AG04450 (cell line): ENCODE measurements around the gene TMEM33. TPM values are rescaled to one million over a fixed set of nuclear protein-coding genes. Genes with fewer than 3 reads are reported as not detected.

Source experiments
- CTCF ChIA-PET: fragments of 300-600, 350-600 bp; formaldehyde crosslinking; extraction: SDS; loops from one replicate; lab custom pipeline; 2022; ENCODE audit warnings: antibody characterized with exemption, inconsistent platforms; lab: Charles Lee
- POLR2A ChIA-PET: fragments of 350-600 bp; formaldehyde crosslinking; extraction: SDS; loops from one replicate; lab custom pipeline; 2021; ENCODE audit warnings: antibody characterized with exemption, inconsistent platforms; lab: Yijun Ruan, JAX
- DNase-seq: peaks from one replicate; pipeline ENCODE4 v3.0.0-alpha.2; 2011; ENCODE audit warnings: low read depth, low spot score
- H3K27ac ChIP-seq: one replicate; pipeline ENCODE4 v1.5.1; 2012; ENCODE audit warnings: low read depth, low read length, control low read depth
- H3K27me3 ChIP-seq: one replicate; pipeline ENCODE4 v1.6.0; 2012; ENCODE audit warnings: low read length; ENCODE audit not compliant: control insufficient read depth, insufficient read depth
- H3K4me3 ChIP-seq: 2 replicates; pipeline ENCODE4 v1.5.1; 2011; ENCODE audit warnings: mild to moderate bottlenecking, low read depth, low read length, control low read depth
- H3K9me3 ChIP-seq: 2 replicates; pipeline ENCODE4 v1.5.1; 2012; ENCODE audit warnings: low read length; ENCODE audit not compliant: control insufficient read depth, insufficient read depth
- polyA plus RNA-seq: library from polyadenylated mRNA; depleted of rRNA; stranded (reverse); fragments of >200 nt; gene quantifications from 2 replicates; pipeline ENCODE4 v1.2.3, GENCODE V29; 2011
- TF ChIP-seq, protein P1 (sequence below): IDR thresholded peaks from 2 replicates; pipeline ENCODE4 v1.5.1; 2011; ENCODE audit warnings: low read depth, low read length, control low read depth, inconsistent platforms

TMEM33 gene
- polyA plus RNA-seq, 1 experiment, result 53.6 TPM

DNA sequence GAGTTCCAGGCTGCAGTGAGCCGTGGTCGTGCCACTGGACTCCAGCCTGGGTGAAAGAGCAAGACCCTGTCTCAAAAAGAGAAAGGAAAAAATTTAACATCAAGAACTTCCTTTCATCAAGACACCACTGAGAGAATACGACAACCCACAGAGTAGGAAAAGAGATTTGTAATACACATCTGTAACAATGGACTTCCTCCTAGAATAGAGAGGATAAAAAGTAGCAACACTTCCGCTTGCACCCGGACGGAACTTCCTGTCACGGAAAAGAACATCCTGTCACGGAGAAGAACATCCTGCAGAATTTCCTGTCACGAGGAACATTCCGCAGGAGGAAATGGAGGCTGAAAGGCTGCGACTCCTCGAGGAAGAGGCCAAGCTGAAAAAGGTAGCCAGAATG is 46.2 kb downstream of the TMEM33 start, which contains the start of gene DCAF4L1:
DCAF4L1 (plus strand) TSS at position 301 of the 400 bp plus-strand sequence; CDS start at position 338, 37 bp downstream.
- Histone ChIP-seq H3K4me3 (no peak within 1 kb of the TSS), H3K27ac (no peak within 1 kb of the TSS), H3K9me3 (no peaks in the 10 kb centered on the region; the same call in 1 of the 2 replicates), H3K27me3 (no peaks in the 10 kb centered on the region)
- DNase-seq, result no peak
- TF ChIP-seq, protein P1, sequence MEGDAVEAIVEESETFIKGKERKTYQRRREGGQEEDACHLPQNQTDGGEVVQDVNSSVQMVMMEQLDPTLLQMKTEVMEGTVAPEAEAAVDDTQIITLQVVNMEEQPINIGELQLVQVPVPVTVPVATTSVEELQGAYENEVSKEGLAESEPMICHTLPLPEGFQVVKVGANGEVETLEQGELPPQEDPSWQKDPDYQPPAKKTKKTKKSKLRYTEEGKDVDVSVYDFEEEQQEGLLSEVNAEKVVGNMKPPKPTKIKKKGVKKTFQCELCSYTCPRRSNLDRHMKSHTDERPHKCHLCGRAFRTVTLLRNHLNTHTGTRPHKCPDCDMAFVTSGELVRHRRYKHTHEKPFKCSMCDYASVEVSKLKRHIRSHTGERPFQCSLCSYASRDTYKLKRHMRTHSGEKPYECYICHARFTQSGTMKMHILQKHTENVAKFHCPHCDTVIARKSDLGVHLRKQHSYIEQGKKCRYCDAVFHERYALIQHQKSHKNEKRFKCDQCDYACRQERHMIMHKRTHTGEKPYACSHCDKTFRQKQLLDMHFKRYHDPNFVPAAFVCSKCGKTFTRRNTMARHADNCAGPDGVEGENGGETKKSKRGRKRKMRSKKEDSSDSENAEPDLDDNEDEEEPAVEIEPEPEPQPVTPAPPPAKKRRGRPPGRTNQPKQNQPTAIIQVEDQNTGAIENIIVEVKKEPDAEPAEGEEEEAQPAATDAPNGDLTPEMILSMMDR, result no peak
- CTCF ChIA-PET, result no interaction called here
- POLR2A ChIA-PET, result no interaction called here

DNA sequence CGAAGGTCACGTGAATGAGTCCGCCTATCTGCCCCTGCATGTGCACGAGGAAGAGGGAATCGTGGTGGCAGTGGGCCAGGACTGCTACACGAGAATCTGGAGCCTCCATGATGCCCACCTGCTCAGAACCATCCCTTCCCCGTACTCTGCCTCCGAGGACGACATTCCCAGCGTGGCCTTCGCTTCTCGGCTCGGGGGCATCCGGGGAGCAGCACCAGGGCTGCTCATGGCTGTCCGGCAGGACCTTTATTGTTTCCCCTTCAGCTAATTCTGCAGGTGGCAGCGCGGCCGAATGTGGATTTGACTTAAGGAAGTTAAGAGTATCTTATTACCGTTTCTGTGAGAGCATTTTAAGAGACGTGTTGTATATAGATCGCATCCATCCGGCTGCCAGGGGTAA is 47.5 kb downstream of the TMEM33 start:
- H3K27me3 ChIP-seq, result no peaks in the 10 kb centered on the region
- POLR2A ChIA-PET, result no interaction called here
- H3K9me3 ChIP-seq, result no peaks in the 10 kb centered on the region; the same call in 1 of the 2 replicates
- DNase-seq, result no peak
- TF ChIP-seq, protein P1, result no peak
- no peak overlapping the region for H3K27ac ChIP-seq
- CTCF ChIA-PET, result no interaction called here
- no peak overlapping the region for H3K4me3 ChIP-seq

DNA sequence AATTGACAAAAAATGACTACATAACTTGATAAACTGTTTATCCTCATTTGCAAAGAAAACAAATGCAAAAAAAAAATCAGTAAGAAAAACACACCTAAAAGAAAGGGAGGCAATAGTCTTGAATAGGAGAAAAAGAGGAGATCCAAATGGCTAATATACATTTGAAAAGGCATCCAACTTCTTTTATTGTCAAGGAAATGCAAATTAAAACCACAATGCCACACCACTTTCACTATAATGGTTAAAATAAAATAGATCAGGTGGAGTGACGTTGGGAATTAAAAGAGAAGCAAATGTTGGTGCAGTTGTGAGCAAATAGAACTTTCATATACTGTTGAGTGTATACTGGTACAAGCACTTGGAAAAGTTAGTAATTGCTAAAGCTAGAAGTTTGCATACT is 49.9 kb downstream of the TMEM33 start:
- TF ChIP-seq, protein P1, result no peak
- POLR2A ChIA-PET, result no interaction called here
- no peak for DNase-seq
- Histone ChIP-seq H3K27me3 (no peaks in the 10 kb centered on the region), H3K27ac (no peak overlapping the region), H3K9me3 (no peaks in the 10 kb centered on the region; the same call in 1 of the 2 replicates), H3K4me3 (no peak overlapping the region)
- CTCF ChIA-PET, result no interaction called here

DNA sequence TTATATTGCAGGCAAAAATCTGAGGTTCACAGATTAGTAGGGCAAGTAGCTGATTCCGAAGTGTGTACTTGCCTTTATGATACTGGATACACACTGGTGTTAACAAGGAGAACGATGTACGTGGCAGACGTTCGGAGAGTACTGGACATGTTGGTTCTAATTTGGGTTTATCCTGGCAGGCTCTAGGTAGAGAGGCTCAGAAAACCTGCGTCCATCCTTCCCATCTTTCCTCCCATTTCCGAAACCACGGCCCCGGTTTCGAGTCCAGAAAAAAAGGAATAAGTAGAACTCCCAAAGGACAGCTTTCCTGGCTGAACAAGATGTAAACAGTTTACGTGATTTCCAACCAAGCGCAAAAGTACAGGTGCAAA is 54.8 kb downstream of the TMEM33 start:
- peak overlapping the region; percentile 48 for H3K27ac ChIP-seq
- H3K27me3 ChIP-seq, result no peaks in the 10 kb centered on the region
- TF ChIP-seq, protein P1, result no peak
- ChIA-PET CTCF (interaction anchor here (0.7 to 1.4 kb wide), 4 partner anchors 11 to 24 kb away, joined by 3 to 4 read pairs (median 4); no protein-coding TSS in a partner anchor), POLR2A (no interaction called here)
- no peak for DNase-seq
- peaks cover 6% of the 10 kb centered on the region; the same call in 1 of the 2 replicates for H3K9me3 ChIP-seq
- peak overlapping the region; percentile 93 for H3K4me3 ChIP-seq

DNA sequence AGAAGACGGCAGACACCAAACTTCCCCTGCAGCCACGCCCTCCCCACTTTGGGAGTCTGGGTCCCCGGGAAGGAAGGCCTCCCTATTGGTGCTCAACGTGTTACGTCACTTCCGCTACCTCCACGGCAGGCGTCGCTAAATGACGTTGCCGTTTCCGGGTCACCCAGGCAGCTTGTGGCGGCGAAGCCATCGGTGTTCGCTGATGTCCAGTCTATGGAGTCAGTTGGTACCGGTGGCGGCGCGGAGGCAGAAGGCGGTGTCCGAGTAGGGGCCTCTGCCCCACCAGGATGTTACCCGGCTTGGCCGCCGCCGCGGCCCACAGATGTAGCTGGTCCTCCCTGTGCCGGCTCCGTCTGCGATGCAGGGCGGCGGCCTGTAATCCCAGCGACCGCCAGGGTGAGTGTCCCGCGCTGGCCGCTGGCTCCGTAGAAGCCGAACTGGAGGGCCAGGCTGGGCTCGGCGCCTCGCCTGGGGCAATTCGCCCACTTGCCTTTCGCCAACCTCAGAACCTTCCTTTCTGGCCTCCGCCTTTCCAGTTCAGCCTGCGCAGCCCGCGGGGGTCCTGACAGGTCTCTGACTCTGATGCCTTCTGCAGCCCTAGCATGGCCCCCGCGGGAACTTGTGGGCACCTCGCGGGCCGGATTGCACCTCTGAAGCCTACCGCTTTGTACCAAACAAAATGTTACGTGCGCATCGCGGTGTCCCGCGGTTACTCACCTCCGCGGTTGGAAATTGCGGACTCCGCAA is 55.3 kb downstream of the TMEM33 start, which contains the start of gene SLC30A9:
SLC30A9 (plus strand) TSS at position 166 of the 747 bp plus-strand sequence; CDS start at position 288, 122 bp downstream.
- DNase-seq, result peak; percentile 75
- CTCF ChIA-PET, result interaction anchor here (0.7 to 1.4 kb wide), 4 partner anchors 11 to 24 kb away, joined by 3 to 4 read pairs (median 4); no protein-coding TSS in a partner anchor
- TF ChIP-seq, protein P1, result peak; percentile 41; the same call in 1 of the 2 replicates
- POLR2A ChIA-PET, result no interaction called here
- Histone ChIP-seq H3K4me3 (peak within 1 kb of the TSS; percentile 93), H3K9me3 (peaks cover 6% of the 10 kb centered on the region; the same call in 1 of the 2 replicates), H3K27ac (peak within 1 kb of the TSS; percentile 73), H3K27me3 (no peaks in the 10 kb centered on the region)
